Kidney tubule cell (primary cell): Measurements from ENCODE around the gene PDE6D.
"Not testable (repeated sequence)": the region's sequence is repeated elsewhere in the genome, so short reads cannot be mapped to it uniquely, and the experiment has no call there.

Experiments
- DNase-seq: peaks from one replicate; pipeline ENCODE4 v3.0.0-alpha.2; 2018; ENCODE audit warnings: low spot score

PDE6D gene

GRCh38 chr2:231718799-231719198 lies 62.3 kb downstream of the PDE6D start:
- no peak for DNase-seq

- DNase-seq: peak; percentile 86
These were observed 63.6 kb downstream of the PDE6D start for GRCh38 chr2:231717281-231718171.

- DNase-seq: peak; percentile 46
These were observed 64.3 kb downstream of the PDE6D start for GRCh38 chr2:231716666-231717280.

- DNase-seq: peak; percentile 38
These were observed 65.0 kb downstream of the PDE6D start for GRCh38 chr2:231715988-231716616.

- no peak for DNase-seq
These were observed 65.6 kb downstream of the PDE6D start for GRCh38 chr2:231715499-231715837.

- DNase-seq: peak; percentile 70
These were observed 66.2 kb downstream of the PDE6D start for GRCh38 chr2:231714639-231715498.

GRCh38 chr2:231713730-231714638 lies 67.1 kb downstream of the PDE6D start:
- peak; percentile 91 for DNase-seq

GRCh38 chr2:231713406-231713729 lies 67.7 kb downstream of the PDE6D start:
- DNase-seq: not testable (repeated sequence)

- DNase-seq: not testable (repeated sequence)
These were observed 68.5 kb downstream of the PDE6D start for GRCh38 chr2:231712451-231713021.

GRCh38 chr2:231711677-231712450 lies 69.2 kb downstream of the PDE6D start:
- DNase-seq: peak; percentile 13

GRCh38 chr2:231710799-231711676 lies 70.0 kb downstream of the PDE6D start:
- peak; percentile 39 for DNase-seq

- peak; percentile 90 for DNase-seq
These were observed 70.9 kb downstream of the PDE6D start for GRCh38 chr2:231709981-231710798.

- DNase-seq: peak; percentile 51
These were observed 71.5 kb downstream of the PDE6D start for GRCh38 chr2:231709636-231709980.

GRCh38 chr2:231708773-231709635 lies 72.1 kb downstream of the PDE6D start:
- DNase-seq: peak; percentile 50

GRCh38 chr2:231707927-231708772 lies 72.9 kb downstream of the PDE6D start, which contains the start of gene PTMA:
Gene PTMA, plus strand, starts transcription at chr2:231708525. Its CDS starts 182 bp downstream, at chr2:231708707.
- DNase-seq: peak; percentile 100

GRCh38 chr2:231707625-231707926 lies 73.5 kb downstream of the PDE6D start:
- no peak for DNase-seq
